NCI-H1048 (cell line): ENCODE measurements around the gene LRRC31.

Experiments used
- DNase-seq: peaks from one replicate; lab custom pipeline; 2025; lab: John Stamatoyannopoulos, UW

LRRC31 gene

DNA sequence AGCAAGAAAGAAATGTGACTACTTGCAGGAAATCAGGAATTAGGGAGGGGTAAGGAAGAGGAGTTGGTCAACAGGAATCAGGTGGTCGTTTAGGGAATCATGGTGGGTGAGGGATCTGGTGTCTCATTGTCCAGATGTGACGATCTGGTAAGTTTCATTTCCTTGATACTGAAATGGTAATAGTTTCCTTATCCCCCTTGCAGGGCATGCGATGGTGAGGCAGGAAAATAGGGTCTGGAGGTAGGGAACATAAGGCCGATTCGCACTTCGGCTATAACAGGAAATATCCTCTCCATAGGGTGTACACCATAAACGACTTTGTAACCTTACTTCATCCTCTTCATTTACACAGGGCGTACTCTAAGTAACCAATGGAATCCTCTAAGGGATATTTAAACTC lies 56.5 kb downstream of the LRRC31 start:
- DNase-seq = no peak

DNA sequence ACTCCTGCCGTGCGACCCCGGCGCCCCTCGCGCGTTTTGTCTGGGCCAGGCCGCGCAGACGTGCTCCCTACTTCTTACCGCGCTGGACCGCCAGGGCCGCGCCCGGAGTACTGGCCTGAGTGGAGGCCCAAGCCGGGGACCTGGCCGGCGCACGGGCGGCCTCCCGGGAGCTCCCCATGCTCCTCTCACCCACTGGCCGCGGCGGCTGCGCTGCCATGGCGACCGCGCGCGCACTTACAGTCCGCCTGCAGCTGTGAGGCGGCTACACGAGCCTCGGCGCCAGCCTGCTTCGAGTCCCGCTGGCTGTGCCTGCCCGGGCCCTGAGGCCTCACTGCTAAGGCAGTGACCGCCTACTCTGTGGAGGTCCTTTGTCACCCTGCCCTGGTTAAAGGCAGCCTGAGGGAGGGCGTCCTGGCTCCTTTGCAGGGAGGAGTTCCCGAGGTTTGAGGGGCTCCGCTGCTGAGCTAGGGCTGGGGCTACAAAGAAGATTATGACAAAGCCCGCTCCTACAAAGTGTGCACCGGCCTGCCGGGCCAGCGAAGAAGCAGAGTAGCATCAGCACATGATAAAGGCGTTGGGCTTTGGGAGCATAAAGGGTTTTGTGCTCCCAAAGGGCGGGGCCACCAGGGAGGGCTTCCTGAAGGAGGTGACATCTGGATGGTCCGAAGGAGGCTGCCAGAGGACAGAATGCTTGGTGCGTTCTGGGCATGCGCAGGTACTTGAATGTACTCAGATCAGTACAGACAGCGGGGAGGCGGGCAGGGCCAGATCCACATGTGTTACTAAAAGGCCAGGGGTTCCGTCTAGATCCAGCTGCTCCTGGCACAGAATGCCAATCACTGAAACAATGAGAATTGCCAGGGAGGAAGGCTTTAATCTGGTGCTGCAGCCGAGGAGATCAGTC lies 57.2 kb downstream of the LRRC31 start, which contains the start of the genes LRRC34 and LRRIQ4:
Gene LRRC34, minus strand, starts transcription at position 573 of the 904 bp plus-strand sequence. Its CDS starts 356 bp downstream, at position 217.
Gene LRRIQ4, plus strand, starts transcription at position 539 of the 904 bp plus-strand sequence. CDS start 9,052 bp downstream, outside the sequence.
- no peak for DNase-seq

DNA sequence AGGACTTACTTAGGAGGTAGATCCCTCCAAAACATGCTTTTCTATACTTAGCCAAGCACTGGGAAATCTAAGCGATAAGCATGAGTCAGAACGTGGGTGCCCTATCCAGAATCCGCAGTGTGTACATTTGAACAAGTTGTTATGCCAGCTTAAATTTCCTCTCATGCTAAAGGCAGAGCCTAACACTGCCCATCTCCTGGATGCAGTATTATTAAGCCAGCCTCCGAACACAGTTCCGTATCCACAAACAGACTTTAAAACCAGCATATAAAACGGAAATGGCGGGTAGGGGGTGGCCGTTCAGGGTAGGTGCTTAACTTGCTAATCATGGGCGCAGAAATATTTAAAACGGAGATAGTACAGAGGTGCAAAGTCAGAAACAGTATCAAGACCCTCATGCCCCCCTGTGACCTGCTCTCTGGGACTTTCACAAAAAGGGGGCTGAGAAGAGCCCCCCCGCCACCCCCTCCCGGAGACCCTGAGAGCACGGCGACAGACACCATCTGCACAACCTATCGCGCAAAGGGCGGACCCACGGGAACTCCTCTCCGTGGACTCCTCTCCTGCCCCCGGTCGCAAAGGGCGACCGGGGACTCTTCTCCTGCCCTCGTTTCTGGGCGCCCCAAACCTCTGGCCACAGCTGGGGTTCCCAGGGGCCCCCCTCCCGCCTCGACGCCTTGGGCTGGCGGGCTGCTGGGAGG lies 58.0 kb downstream of the LRRC31 start:
- no peak for DNase-seq

DNA sequence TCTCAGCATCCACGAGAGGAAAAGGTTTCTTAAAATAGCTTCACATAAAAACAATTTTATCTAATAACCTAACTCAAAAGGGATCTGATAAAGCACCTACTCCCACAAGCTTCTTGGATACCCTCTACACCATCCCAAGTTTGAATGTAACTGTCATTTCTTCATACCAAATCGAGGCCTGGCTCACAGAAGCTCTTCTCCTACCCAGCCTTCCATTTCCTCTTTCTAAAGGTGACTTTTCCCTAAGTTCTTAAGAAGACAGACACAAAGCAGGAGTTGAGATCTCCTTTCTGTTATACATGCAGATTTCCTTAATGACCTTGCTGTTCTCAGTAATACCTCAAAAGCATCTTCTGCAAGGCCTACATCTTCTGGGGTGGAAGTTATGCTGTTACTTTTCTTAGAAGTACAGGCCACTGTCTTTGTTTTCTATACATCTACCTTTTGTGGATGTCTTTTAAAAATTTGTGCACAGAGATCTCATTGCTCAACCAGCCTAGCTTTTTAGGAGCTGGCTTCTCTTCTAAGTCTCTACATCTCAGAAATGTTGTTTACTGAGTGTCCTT lies 60.4 kb downstream of the LRRC31 start:
- no peak for DNase-seq

DNA sequence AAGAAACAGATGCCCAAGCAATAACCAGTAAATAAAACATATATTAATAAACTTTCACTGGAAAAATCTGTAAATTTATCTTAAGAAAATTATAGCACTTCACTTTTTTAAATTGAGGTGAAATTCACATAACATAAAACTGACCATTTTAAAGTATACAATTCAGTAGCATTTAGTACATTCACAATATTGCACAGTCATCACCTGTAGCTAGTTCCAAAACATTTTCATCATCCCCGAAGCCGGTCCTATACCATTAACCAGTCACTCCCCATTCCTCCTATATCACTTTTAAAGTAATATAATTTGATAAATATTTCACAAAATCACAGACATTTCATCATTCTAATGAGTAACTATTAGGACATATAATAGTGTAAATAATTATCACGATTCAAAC lies 65.1 kb downstream of the LRRC31 start:
- DNase-seq = no peak

DNA sequence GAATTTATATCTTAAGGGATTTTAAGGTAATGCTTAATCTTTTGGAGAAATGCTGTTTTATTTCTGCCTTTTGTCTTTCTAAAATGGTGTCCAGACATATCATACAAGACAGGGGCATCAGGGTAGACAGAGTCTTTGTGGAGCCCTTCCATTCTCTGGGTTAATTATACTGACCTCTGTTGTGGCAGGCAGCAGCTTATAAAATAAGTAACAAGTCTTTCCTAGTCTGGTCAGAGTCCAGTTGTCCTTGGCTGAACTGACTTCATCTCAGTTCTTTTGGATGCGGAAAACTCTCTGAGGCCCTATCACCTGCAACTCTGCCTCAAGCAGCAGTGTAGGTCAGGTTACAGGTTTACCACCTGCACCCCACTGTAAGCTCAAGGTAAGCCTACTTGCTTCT lies 77.4 kb downstream of the LRRC31 start:
- no peak for DNase-seq

DNA sequence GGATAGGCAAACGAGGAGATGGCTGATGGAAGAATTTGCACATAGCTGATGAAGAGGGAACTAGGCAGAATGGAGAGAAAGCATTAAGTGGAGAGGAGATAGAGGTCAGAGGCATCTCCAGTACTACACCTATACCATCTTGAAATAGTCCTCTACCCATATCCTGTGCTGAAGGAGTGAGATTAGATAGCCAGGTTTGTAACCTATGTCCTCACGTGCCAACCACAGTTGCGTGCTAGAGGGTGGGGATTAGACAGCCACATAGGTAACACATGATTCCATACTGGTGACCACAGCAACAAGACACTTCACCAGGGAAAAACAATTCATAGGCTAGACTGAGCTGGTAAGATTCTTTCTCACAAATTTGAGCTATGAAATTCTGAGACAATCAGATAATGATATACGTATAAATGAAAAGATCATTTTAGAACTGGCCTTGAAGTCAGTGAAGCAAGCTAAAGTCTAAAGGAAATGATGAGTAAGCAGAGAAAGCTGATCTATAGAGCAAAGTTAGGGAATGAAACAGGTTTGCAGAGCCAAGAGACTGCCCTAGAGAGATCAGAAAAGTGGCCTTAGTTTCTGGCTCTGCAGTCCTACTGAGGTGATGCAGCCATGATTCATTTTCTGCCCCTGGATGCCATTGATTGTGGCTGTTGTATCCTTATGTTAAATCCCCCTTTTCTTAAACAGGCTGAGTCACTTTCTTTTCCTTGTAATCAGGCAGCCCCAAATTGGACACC lies 78.9 kb downstream of the LRRC31 start:
- DNase-seq = no peak

DNA sequence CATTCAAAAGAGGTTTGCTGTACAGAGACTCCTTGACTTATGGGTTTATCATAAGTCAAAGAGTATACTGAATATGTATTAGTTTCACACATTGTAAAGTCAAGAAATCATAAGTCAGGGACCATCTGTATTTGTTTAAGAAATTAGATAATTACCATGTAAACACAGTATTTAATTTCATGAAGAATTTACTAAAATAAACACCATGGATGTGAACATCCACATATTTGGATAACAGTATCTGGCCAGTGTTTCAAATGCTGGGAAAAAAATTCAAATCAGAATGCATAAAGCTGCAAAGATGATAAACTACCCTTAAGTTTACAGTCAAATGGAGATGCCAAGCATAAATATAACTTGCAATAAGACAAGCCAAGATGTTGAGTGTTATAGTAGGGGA lies 79.5 kb downstream of the LRRC31 start:
- DNase-seq = no peak
